Central memory CD4-positive, alpha-beta T cell (primary cell): Measurements from ENCODE around the gene TENT5D.
"Not testable (repeated sequence)": the region's sequence is repeated elsewhere in the genome, so short reads cannot be mapped to it uniquely, and the experiment has no call there.

Experiments
- DNase-seq: peaks from one replicate; pipeline ENCODE4 v3.0.0; 2022
- total RNA-seq, 3 experiments: gene quantifications; one replicate each; lab custom pipeline; 2026; lab: John Stamatoyannopoulos, UW

Gene TENT5D
- total RNA-seq: 0 reads per million in 3 experiments

- DNase-seq: no peak
These were observed at the start of gene TENT5D for GRCh38 chrX:80420147-80420546. Gene TENT5D (plus strand): TSS chrX:80420447. CDS start chrX:80442540, 22,093 bp downstream.

GRCh38 chrX:80385651-80386050 lies 34.6 kb upstream of the TENT5D start:
- not testable (repeated sequence) for DNase-seq

- no peak for DNase-seq
These were observed 32.0 kb upstream of the TENT5D start for GRCh38 chrX:80388206-80388605.

- no peak for DNase-seq
These were observed 8.2 kb upstream of the TENT5D start for GRCh38 chrX:80412042-80412441.

- no peak for DNase-seq
These were observed 2.8 kb downstream of the TENT5D start for GRCh38 chrX:80423000-80423399.

GRCh38 chrX:80423744-80424143 lies 3.5 kb downstream of the TENT5D start:
- DNase-seq: no peak

- DNase-seq: no peak
These were observed 10.7 kb downstream of the TENT5D start for GRCh38 chrX:80430826-80431504.

- no peak for DNase-seq
These were observed 11.2 kb downstream of the TENT5D start for GRCh38 chrX:80431505-80431832.

- no peak for DNase-seq
These were observed 12.2 kb downstream of the TENT5D start for GRCh38 chrX:80432441-80432840.

GRCh38 chrX:80432863-80433262 lies 12.6 kb downstream of the TENT5D start:
- DNase-seq: no peak

GRCh38 chrX:80468166-80468565 lies 47.9 kb downstream of the TENT5D start:
- DNase-seq: not testable (repeated sequence)

GRCh38 chrX:80471582-80471981 lies 51.3 kb downstream of the TENT5D start:
- DNase-seq: no peak

GRCh38 chrX:80485543-80485942 lies 65.3 kb downstream of the TENT5D start:
- no peak for DNase-seq

- DNase-seq: no peak
These were observed 66.1 kb downstream of the TENT5D start for GRCh38 chrX:80486299-80486698.

- DNase-seq: no peak
These were observed 68.9 kb downstream of the TENT5D start for GRCh38 chrX:80489166-80489565.
